Uterus (tissue), 4 donors: ENCODE data around the gene DIABLO. TPM values are rescaled to one million over a fixed set of nuclear protein-coding genes. Genes with fewer than 3 reads are reported as not detected.

ENCODE experiments used
- DNase-seq, 2 donors: peaks; one replicate each; pipeline ENCODE4 v3.0.0-alpha.2; 2019 to 2020
- H3K27ac ChIP-seq, 2 donors: fragments of 200-600 bp; sonication (generic); 1 replicate in 1 of 2; 2 replicates in 1 of 2; pipeline ENCODE4 v1.5.1; 2016 to 2018
- H3K27me3 ChIP-seq, 2 donors: fragments of 200-600 bp; sonication (generic); one replicate each; pipeline ENCODE4 v1.5.1; 2018 to 2019; ENCODE audit warnings: control low read depth in 1 of 2
- H3K36me3 ChIP-seq, 2 donors: fragments of 200-600 bp; sonication (generic); one replicate each; pipeline ENCODE4 v1.5.1; 2019; ENCODE audit warnings: control low read depth in 1 of 2
- H3K4me1 ChIP-seq, 2 donors: fragments of 200-600 bp; sonication (generic); one replicate each; pipeline ENCODE4 v1.5.1; 2018 to 2019; ENCODE audit warnings: control low read depth in 1 of 2
- H3K4me3 ChIP-seq, 2 donors: fragments of 200-600 bp; sonication (generic); 1 replicate in 1 of 2; 2 replicates in 1 of 2; pipeline ENCODE4 v1.5.1; 2018 to 2019; ENCODE audit warnings: mild to moderate bottlenecking in 1 of 2
- H3K9me3 ChIP-seq, 2 donors: fragments of 200-600 bp; sonication (generic); one replicate each; pipeline ENCODE4 v1.5.1; 2019; ENCODE audit warnings: control low read depth in 1 of 2
- POLR2A ChIP-seq, 2 donors: fragments of 450-650 bp; IDR thresholded peaks; one replicate each; pipeline ENCODE4 v1.6.1; 2016; ENCODE audit warnings: antibody characterized with exemption in 2 of 2, mild to moderate bottlenecking in 1 of 2, moderate library complexity in 1 of 2
- intact Hi-C: fragments of 100-400 bp; cut with DNase I; formaldehyde crosslinking; loops from one replicate; pipeline ENCODE4 v1.15.1; 2023; ENCODE audit warnings: low total_unique reads
- total RNA-seq, 4 donors: library from RNA; depleted of rRNA in 3 of 4; stranded (reverse); fragments of >200 nt in 3 of 4; gene quantifications; one replicate each; pipeline versions ENCODE4 v1.1.0 to v1.2.4, GENCODE V29; 2014 to 2023
- TF ChIP-seq, protein P1 (sequence below), 4 experiments: fragments of 200-600 bp in 2 of 4; fragments of 450-650 bp in 2 of 4; sonication (generic) in 2 of 4; IDR thresholded peaks; one replicate each; pipeline ENCODE4 v1.5.1; 2016 to 2019; ENCODE audit warnings: antibody characterized with exemption in 4 of 4, mild to moderate bottlenecking in 2 of 4, moderate library complexity in 1 of 4
- donor health status: DM: yes; HTN: yes; CAD: no.

The DIABLO gene
- total RNA-seq, 4 donors from 2014 or later = 46.2 to 68.9 (median 53.9) TPM

- no peak for DNase-seq
Measured at GRCh38 chr12:122192441-122192840, 33.4 kb downstream of the DIABLO start.

GRCh38 chr12:122190842-122191668 is 34.8 kb downstream of the DIABLO start:
- intact Hi-C loops = no loop called here

More at GRCh38 chr12:122192441-122192840, 33.4 kb downstream of the DIABLO start:
- H3K27me3 ChIP-seq = no peaks in the 10 kb centered on the region
- H3K36me3 ChIP-seq = no peaks in the 10 kb centered on the region
- no peak overlapping the region for H3K27ac ChIP-seq
- no peaks in the 10 kb centered on the region for H3K4me1 ChIP-seq
- TF ChIP-seq, protein P1, sequence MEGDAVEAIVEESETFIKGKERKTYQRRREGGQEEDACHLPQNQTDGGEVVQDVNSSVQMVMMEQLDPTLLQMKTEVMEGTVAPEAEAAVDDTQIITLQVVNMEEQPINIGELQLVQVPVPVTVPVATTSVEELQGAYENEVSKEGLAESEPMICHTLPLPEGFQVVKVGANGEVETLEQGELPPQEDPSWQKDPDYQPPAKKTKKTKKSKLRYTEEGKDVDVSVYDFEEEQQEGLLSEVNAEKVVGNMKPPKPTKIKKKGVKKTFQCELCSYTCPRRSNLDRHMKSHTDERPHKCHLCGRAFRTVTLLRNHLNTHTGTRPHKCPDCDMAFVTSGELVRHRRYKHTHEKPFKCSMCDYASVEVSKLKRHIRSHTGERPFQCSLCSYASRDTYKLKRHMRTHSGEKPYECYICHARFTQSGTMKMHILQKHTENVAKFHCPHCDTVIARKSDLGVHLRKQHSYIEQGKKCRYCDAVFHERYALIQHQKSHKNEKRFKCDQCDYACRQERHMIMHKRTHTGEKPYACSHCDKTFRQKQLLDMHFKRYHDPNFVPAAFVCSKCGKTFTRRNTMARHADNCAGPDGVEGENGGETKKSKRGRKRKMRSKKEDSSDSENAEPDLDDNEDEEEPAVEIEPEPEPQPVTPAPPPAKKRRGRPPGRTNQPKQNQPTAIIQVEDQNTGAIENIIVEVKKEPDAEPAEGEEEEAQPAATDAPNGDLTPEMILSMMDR (IDR thresholded peaks at IDR 0.05) = no peak
- no peak for TF ChIP-seq POLR2A (IDR thresholded peaks at IDR 0.05)
- intact Hi-C loops = no loop called here
- no peak overlapping the region for H3K4me3 ChIP-seq
- no peaks in the 10 kb centered on the region for H3K9me3 ChIP-seq

GRCh38 chr12:122189626-122190475 is 36.0 kb downstream of the DIABLO start:
- Histone ChIP-seq H3K9me3 (no peaks in the 10 kb centered on the region), H3K27me3 (no peaks in the 10 kb centered on the region), H3K27ac (no peak overlapping the region), H3K4me3 (no peak overlapping the region), H3K4me1 (no peaks in the 10 kb centered on the region), H3K36me3 (no peaks in the 10 kb centered on the region)
- no peak for DNase-seq
- TF ChIP-seq POLR2A (IDR thresholded peaks at IDR 0.05) = no peak
- TF ChIP-seq, protein P1 (IDR thresholded peaks at IDR 0.05) = no peak
- intact Hi-C loops = no loop called here

More at GRCh38 chr12:122190842-122191668, 34.8 kb downstream of the DIABLO start:
- Histone ChIP-seq H3K4me3 (no peak overlapping the region), H3K27ac (no peak overlapping the region), H3K36me3 (no peaks in the 10 kb centered on the region), H3K4me1 (no peaks in the 10 kb centered on the region), H3K27me3 (no peaks in the 10 kb centered on the region), H3K9me3 (no peaks in the 10 kb centered on the region)
- no peak for DNase-seq
- no peak for TF ChIP-seq POLR2A (IDR thresholded peaks at IDR 0.05)
- TF ChIP-seq, protein P1 (IDR thresholded peaks at IDR 0.05) = peak in 2 of 4 experiments; percentile 34 to 37

- Histone ChIP-seq H3K4me3 (no peak overlapping the region), H3K4me1 (no peaks in the 10 kb centered on the region), H3K27ac (no peak overlapping the region), H3K9me3 (no peaks in the 10 kb centered on the region), H3K36me3 (no peaks in the 10 kb centered on the region), H3K27me3 (no peaks in the 10 kb centered on the region)
- TF ChIP-seq, protein P1 (IDR thresholded peaks at IDR 0.05) = no peak
- TF ChIP-seq POLR2A (IDR thresholded peaks at IDR 0.05) = no peak
- intact Hi-C loops = no loop called here
- DNase-seq = no peak
Measured at GRCh38 chr12:122187466-122187865, 38.4 kb downstream of the DIABLO start.
